ENCODE data around the gene SBF2.

Gene SBF2

GRCh38 chr11:10317151-10317755 is 23.2 kb upstream of the SBF2 start:
- no peak for DNase-seq

- DNase-seq, result no peak
Observed at GRCh38 chr11:10315083-10315482, 21.1 kb upstream of the SBF2 start.

GRCh38 chr11:10314199-10315072 is 20.4 kb upstream of the SBF2 start:
- DNase-seq, result no peak

DNA sequence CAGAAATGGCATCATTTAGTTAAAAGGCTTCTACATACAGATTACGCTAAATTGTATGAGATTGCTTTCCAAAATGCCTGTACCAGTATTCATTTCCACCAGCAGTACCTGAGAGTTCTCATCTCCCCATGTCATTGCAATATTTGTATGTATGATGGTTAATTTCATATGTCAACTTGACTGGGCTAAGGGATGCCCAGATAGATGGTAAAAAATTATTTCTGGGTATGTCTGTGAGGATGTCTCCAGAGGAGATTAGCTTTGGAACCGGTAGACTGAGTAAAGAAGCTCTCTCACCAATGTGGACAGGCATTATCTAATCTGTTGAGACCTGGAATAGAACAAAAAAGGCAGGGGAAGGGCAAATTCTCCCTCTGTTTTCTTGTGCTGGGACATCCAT is 17.8 kb upstream of the SBF2 start:
- DNase-seq, result no peak

DNA sequence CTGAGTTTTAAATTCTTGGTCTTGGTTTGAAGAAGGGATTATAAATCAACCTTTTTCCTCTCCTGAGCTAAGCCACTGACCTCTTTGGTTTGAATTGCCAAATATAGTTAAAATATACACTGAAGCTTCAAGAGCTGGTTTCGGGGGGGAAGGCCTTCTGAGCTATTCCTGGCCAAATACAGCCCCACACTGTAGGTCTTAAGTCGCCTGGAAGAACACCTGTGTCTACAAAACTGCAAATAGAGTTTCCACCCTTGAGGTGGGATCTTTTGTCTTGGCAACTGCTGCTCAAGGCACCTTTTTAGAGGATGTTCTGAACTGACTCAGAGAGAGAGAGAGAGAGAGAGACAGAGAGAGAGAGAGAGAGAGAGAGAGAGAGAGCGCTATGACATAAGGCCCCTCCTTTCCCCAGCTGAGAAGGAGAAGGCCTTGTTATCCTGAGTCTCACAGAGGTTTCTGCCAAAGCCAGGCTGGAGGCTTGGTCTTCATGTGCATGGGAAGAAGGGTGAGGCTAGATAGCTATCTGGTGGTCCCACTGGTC is 16.4 kb upstream of the SBF2 start:
- no peak for DNase-seq

- no peak for DNase-seq
Observed at GRCh38 chr11:10309163-10310093, 15.4 kb upstream of the SBF2 start.

DNA sequence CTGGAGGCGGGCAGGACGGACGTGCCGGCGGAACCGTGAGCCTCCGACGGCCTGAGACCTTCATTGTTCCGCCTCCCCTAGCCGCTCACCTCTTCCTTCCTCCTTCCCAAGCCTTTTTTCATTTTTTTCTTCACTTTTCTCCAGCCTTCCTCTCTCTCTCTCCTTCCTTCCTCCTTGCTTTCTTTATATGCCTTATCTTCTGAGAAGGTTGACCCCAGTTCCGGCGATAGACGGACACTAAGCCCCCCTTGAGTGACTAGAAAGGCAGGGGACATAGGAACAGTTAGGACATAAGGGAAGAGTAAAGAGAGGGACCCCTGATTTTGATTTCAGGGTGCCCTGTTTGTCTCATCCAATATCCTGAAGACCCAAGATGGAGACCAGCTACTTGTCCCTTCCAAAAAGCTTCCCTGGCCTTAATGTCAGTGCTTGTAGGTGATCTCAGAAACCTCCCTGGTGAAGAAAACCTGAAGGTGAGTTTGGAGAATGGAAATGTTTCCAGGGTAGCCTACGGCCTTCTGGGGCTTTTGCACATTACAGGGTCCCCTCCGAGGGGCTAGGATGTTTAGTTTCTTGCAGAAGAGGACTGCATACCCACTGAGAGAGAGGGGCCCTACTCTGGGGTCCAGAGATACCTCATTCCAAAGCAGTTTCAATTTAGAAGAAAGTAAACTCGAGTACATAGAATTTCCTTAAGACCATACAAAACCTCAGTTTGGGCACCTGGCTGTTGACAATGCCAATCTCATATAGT is 14.4 kb upstream of the SBF2 start:
- DNase-seq, result no peak

DNA sequence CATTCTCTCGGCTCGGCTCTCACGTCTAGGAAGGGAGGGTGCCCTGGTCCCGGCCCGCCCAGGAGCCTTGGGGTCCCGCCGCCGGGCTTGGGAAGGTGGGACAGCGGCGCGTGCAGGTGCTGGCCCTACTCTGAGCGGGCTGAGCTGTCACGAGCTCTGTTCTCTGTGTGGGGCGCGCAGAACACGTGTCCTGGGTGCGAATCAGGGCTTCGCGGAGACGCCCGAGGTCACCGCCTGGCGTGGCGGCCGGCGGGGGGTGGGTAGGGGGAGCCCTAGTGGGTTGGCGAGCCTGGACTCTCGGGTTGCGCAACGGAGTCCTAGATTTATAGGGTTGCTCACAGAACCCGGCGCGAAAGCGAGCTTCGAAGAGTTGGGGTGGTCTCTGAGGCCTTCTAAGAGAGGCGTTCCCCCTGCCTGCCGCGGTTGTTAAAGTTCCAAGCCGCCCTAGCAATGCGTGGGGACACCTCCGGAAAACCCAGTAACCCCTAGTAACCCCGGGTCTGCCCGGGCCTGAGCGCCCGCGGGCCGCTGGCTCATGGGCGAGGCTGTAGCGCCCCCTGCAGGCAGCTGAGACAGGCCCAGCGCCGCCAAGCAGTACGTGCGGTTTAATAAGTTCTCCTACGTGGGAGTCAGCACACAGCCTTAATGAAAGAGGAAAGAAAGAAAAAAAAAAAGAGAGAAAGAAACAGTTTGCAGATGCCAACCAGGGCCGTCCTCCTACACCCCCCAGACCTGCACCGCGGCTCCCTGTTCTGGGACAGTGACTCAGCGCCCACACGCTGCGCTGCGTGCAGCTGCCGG is 13.6 kb upstream of the SBF2 start:
- peak; percentile 89 for DNase-seq

DNA sequence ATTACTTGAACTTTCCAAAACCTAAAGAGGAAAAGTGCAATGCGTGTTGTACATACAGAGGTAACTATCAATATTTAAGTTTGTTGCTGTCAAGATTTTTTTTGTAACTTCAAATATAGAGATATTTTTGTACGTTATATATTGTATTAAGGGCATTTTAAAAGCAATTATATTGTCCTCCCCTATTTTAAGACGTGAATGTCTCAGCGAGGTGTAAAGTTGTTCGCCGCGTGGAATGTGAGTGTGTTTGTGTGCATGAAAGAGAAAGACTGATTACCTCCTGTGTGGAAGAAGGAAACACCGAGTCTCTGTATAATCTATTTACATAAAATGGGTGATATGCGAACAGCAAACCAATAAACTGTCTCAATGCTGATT is 13.0 kb upstream of the SBF2 start:
- no peak for DNase-seq

- DNase-seq, result peak; percentile 46
Observed at GRCh38 chr11:10305964-10306918, 12.2 kb upstream of the SBF2 start.

- DNase-seq, result peak; percentile 56
Observed at GRCh38 chr11:10305262-10305963, 11.4 kb upstream of the SBF2 start.

- DNase-seq, result peak; percentile 47
Observed at GRCh38 chr11:10304495-10305261, 10.7 kb upstream of the SBF2 start, which contains the start of gene ADM. Gene ADM (plus strand): TSS chr11:10305073. CDS start chr11:10305701, 628 bp downstream.

DNA sequence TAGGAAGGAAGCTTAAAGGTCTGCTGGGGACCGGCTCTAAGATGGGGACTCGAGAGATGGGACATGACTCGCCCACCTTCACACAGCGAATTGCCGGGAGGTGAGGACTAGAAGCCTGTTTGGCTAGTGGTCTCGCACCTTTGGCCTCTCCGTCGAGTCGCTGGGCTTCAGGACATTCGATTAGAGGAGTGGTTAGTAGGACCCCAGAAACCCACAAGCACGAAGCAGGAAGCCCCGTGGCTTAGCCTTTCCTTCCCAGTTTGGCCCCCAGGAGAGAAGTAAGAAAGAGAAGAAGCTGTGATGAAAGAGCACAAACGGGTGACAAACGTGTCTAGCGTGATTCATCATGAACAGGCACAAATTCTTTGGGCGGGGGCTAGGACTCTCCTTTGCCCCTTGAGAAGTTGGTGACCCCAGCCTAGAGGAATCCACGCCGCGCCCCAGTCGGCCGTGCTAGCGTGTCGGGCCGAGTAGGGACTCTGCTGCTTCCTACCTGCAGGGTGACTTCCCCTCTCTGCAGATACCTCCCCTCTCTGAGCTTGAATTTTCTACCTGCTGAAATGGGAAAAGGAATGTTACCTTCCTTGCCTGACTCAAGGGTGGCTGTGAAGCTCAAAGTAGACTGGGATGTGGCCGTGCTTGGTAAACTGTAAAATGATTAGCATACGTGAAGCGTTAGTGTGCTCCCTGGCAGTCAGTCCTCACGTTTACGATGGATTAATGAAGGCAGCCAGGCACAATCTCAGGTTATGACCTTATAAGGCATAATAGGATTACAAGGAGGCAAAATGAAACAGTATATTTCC is 9.7 kb upstream of the SBF2 start:
- DNase-seq, result peak; percentile 48

DNA sequence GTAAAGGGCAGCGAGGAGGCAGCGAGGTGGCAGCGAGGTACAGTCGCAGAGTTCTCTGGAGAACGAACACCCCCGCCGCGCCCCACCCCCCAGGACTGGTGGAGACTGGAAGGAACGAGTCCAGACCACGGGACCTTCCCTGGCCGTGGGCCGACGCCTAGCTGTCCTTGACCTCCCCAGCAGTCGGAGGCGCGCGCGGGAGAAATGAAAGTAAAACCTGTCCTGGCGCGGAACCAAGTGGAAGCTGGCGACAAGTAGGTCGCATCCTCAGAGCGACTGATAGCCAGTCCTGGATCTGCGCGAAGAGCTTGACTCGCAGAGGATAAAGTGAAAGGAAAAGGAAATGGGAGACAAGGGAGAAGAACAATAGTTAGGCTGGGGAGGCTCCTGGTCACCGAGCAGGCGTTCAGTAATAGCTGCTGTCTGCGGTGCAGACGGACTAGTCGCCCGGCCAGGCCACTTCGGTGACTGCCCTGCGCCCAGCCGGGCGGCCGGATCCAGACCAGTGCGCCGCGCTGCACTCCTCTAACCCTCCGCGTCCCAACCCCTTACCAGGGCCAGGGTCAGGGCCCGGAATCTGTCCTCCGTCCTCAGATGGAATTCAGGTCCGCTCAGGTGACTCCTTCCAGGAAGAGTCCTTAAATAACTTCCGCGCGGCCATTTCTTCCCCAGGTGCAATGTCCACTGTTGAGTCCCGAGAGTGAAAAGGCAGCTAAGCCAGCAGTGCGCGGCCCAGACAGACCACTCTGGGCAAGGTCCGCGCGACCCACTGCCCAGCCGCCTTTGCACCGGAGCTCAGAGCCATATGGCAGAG is 8.9 kb upstream of the SBF2 start:
- DNase-seq, result peak; percentile 72

DNA sequence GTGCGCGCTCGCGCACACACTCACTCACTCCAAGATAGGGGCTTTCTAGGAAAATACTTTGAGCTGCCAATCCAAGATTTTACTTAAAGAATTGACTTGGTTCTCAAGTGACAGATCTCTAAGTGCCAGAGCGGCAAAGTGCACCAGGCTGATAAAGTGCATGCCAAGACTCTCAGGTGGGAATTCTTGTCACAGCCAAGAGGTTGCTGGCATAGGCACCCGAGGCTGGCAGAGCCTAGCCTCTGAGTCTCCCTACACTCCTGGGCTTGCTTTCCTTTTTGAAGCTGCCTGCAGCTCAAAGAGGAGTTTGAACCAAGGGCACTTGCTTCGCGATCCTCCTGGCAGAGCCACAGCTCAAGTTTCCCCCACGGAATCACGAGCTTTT is 8.3 kb upstream of the SBF2 start:
- DNase-seq, result no peak

GRCh38 chr11:10301656-10302358 is 7.8 kb upstream of the SBF2 start:
- no peak for DNase-seq
